K562 (cell line): ENCODE results near the gene YARS1. TPM values are rescaled to one million over a fixed set of nuclear protein-coding genes. Genes with fewer than 3 reads are reported as not detected.

Experiments
- ATAC-seq: fragments of 200-7000 bp; cut with Tn5 transposase; 3 replicates; pipeline ENCODE4 v1.9.1; 2020; ENCODE audit warnings: moderate library complexity
- BruUV-seq: library from RNA; stranded (reverse); fragments of 400-500 nt; replicated peaks from 2 replicates; lab custom pipeline; 2021; lab: Mats Ljungman, UMichigan
- CTCF ChIA-PET: fragments of 300-600 bp; formaldehyde crosslinking; extraction: SDS; loops from one replicate; lab custom pipeline; 2021; ENCODE audit warnings: low intra/inter-chr PET ratio; lab: Yijun Ruan, JAX
- POLR2A ChIA-PET: fragments of 300-600, 350-650 bp; sonication (Branson Sonifier 250); formaldehyde crosslinking; extraction: SDS; loops from one replicate; lab custom pipeline; 2021; ENCODE audit warnings: antibody characterized with exemption, inconsistent platforms; lab: Yijun Ruan, JAX
- DNase-seq, 4 experiments: peaks; one replicate each; pipeline versions ENCODE4 v3.0.0 to v3.0.0-alpha.2; 2011 to 2018; ENCODE audit warnings: low spot score in 3 of 4, mixed read lengths in 3 of 4; ENCODE audit errors: extremely low read depth in 1 of 4
- FAIRE-seq: peaks from 2 replicates; lab custom pipeline; 2011; peaks lifted over from hg19 to GRCh38; lab: Jason Lieb, UNC
- H2AFZ ChIP-seq: 2 replicates; pipeline ENCODE4 v1.6.0; 2011; ENCODE audit warnings: low read depth, low read length, control low read depth, inconsistent platforms
- H3K27ac ChIP-seq: fragments of 200-600 bp; 3 replicates; pipeline ENCODE4 v1.8.0; 2011; ENCODE audit warnings: low read depth, mild to moderate bottlenecking, control low read depth, inconsistent platforms, low read length, moderate library complexity, mixed read lengths; ENCODE audit errors: extremely low read depth
- H3K27me3 ChIP-seq, 2 experiments: fragments of 300-600 bp in 1 of 2; 2 replicates in 1 of 2; 3 replicates in 1 of 2; pipeline versions ENCODE4 v1.6.0 to v1.8.0; 2011; ENCODE audit warnings: inconsistent platforms in 2 of 2, low read length in 2 of 2, mild to moderate bottlenecking in 1 of 2, mixed read lengths in 1 of 2, moderate library complexity in 1 of 2; ENCODE audit not compliant: control insufficient read depth in 2 of 2, insufficient read depth in 2 of 2
- H3K36me3 ChIP-seq: fragments of 300-600 bp; 3 replicates; pipeline ENCODE4 v1.8.0; 2011; ENCODE audit warnings: mild to moderate bottlenecking, low read length, inconsistent platforms; ENCODE audit not compliant: control insufficient read depth, insufficient read depth
- H3K4me1 ChIP-seq, 2 experiments: fragments of 200-600 bp in 1 of 2; replicated peaks in 1 of 2; 2 replicates in 1 of 2; 3 replicates in 1 of 2; pipeline versions ENCODE4 v1.5.1 to v1.8.0; 2011; ENCODE audit warnings: inconsistent platforms in 2 of 2, low read length in 2 of 2, mild to moderate bottlenecking in 1 of 2, mixed read lengths in 1 of 2, moderate library complexity in 1 of 2; ENCODE audit not compliant: control insufficient read depth in 2 of 2, insufficient read depth in 2 of 2
- H3K4me2 ChIP-seq: 2 replicates; pipeline ENCODE4 v1.6.1; 2011; ENCODE audit warnings: low read length, control low read depth, inconsistent platforms, mixed read lengths; ENCODE audit not compliant: insufficient read depth
- H3K4me3 ChIP-seq: fragments of 200-600 bp; sonication (generic), shearing (Covaris generic); 2 replicates; pipeline ENCODE4 v1.5.1; 2016; ENCODE audit warnings: control low read depth, inconsistent platforms
- H3K79me2 ChIP-seq: fragments of 200-600 bp; 3 replicates; pipeline ENCODE4 v1.8.0; 2011; ENCODE audit warnings: low read length, inconsistent platforms; ENCODE audit not compliant: control insufficient read depth, insufficient read depth
- H3K9ac ChIP-seq, 2 experiments: 2 replicates each; pipeline versions ENCODE4 v1.6.0 to v1.6.1; 2011; ENCODE audit warnings: low read depth in 2 of 2, low read length in 2 of 2, control low read depth in 1 of 2, inconsistent platforms in 1 of 2, mild to moderate bottlenecking in 1 of 2, mixed read lengths in 1 of 2; ENCODE audit not compliant: insufficient read depth in 1 of 2
- H3K9me1 ChIP-seq: one replicate; pipeline ENCODE4 v1.6.0; 2011; ENCODE audit warnings: inconsistent platforms, mild to moderate bottlenecking, low read length, moderate library complexity; ENCODE audit not compliant: control insufficient read depth, insufficient read depth
- H3K9me3 ChIP-seq: replicated peaks from 2 replicates; pipeline ENCODE4 v1.5.1; 2011; ENCODE audit warnings: low read depth, low read length, inconsistent platforms; ENCODE audit not compliant: control insufficient read depth, insufficient read depth
- H4K20me1 ChIP-seq: replicated peaks from 2 replicates; pipeline ENCODE4 v1.6.1; 2011; ENCODE audit warnings: low read length, inconsistent platforms, mixed read lengths; ENCODE audit not compliant: control insufficient read depth, insufficient read depth
- CREB1 ChIP-seq, 2 experiments: sonication (generic) in 1 of 2; formaldehyde crosslinking in 1 of 2; IDR thresholded peaks; 2 replicates each; pipeline versions ENCODE4 v1.6.1 to v1.8.0; 2012 to 2022; ENCODE audit warnings: inconsistent platforms in 1 of 2, mild to moderate bottlenecking in 1 of 2, missing genetic modification reagents in 1 of 2, moderate library complexity in 1 of 2
- FOSL1 ChIP-seq: fragments of 200-800 bp; sonication (Bioruptor generic); conservative IDR thresholded peaks from 2 replicates; pipeline ENCODE4 v1.6.1; 2016; ENCODE audit warnings: missing genetic modification characterization, missing compliant biosample characterization
- GABPB2 ChIP-seq: fragments of 250-450 bp; sonication (Bioruptor Pico); conservative IDR thresholded peaks from 2 replicates; pipeline ENCODE4 v1.5.1; 2021; ENCODE audit warnings: mild to moderate bottlenecking
- HOXB6 ChIP-seq: fragments of 250-450 bp; sonication (Bioruptor Pico); IDR thresholded peaks from 2 replicates; pipeline ENCODE4 v1.5.1; 2022; ENCODE audit warnings: mild to moderate bottlenecking, borderline replicate concordance
- NFRKB ChIP-seq: fragments of 450-650 bp; IDR thresholded peaks from 2 replicates; pipeline ENCODE4 v1.6.1; 2016; ENCODE audit warnings: low read depth
- ZNF699 ChIP-seq: fragments of 250-450 bp; sonication (Bioruptor Pico); IDR thresholded peaks from 2 replicates; pipeline ENCODE4 v1.8.0; 2021; ENCODE audit warnings: mild to moderate bottlenecking, moderate library complexity; ENCODE audit not compliant: insufficient replicate concordance
- WGBS: fragments of 100-300 bp; shearing (Covaris generic); methylation state at CpG from one replicate; pipeline ENCODE4 v1.1.6; 2016; ENCODE audit warnings: low coverage, mixed read lengths; ENCODE audit not compliant: insufficient coverage; ENCODE audit errors: missing lambda C conversion rate; 5-methylcytosine and 5-hydroxymethylcytosine counted together
- in situ Hi-C: fragments of 300-500 bp; cut with MboI; formaldehyde crosslinking; loops from 4 replicates; pipeline ENCODE4 v1.15.0; 2018; ENCODE audit warnings: inconsistent platforms, mixed read lengths
- intact Hi-C: fragments of 100-400 bp; cut with micrococcal nuclease; formaldehyde crosslinking; loops from 2 replicates; pipeline ENCODE4 v1.14.2; 2022
- polyA plus RNA-seq, 8 experiments: library from polyadenylated mRNA; depleted of rRNA in 4 of 8; stranded (reverse) in 5 of 8; unstranded in 3 of 8; fragments of >200 nt; fragmentation: Nextera tagmentation in 2 of 8; fragmentation: Illumina TruSeq in 1 of 8; extraction: Ambion mirVana in 2 of 8; extraction: Trizol in 1 of 8; gene quantifications; 2 replicates each; pipeline versions ENCODE4 v1.2.1 to v1.2.3, GENCODE V29; 2011 to 2014; ENCODE audit warnings: inconsistent platforms in 1 of 8, missing spikeins in 1 of 8
- total RNA-seq, 7 experiments: library from RNA; depleted of rRNA in 6 of 7; stranded (reverse); fragments of >200 nt in 6 of 7; fragmentation: Illumina TruSeq in 2 of 7; extraction: Trizol in 2 of 7; gene quantifications; 2 replicates each; pipeline versions ENCODE4 v1.2.1 to v1.2.3, GENCODE V29; 2011 to 2021; ENCODE audit warnings: low replicate concordance in 1 of 7
- TF ChIP-seq, protein P1 (sequence below), 3 experiments: fragments of 200-800 bp in 1 of 3; fragments of 250-450 bp in 1 of 3; fragments of 450-650 bp in 1 of 3; sonication (Bioruptor Pico) in 1 of 3; sonication (Bioruptor generic) in 1 of 3; formaldehyde crosslinking in 1 of 3; IDR thresholded peaks; 2 replicates each; pipeline versions ENCODE4 v1.6.1 to v1.8.0; 2016 to 2022; ENCODE audit warnings: mild to moderate bottlenecking in 2 of 3, missing genetic modification characterization in 2 of 3, missing compliant biosample characterization in 1 of 3, moderate library complexity in 1 of 3
- TF ChIP-seq, protein P2 (sequence below), 2 experiments: IDR thresholded peaks; 2 replicates each; pipeline ENCODE4 v1.6.1; 2012; ENCODE audit warnings: improper control_type of control experiment in 2 of 2, low read depth in 2 of 2, low read length in 2 of 2, borderline replicate concordance in 1 of 2
- TF ChIP-seq, protein P3 (sequence below): fragments of 250-450 bp; sonication (Bioruptor Pico); IDR thresholded peaks from 2 replicates; pipeline ENCODE4 v1.5.0; 2021

The YARS1 gene
- total and polyA plus RNA-seq, 9 of the 15 experiments (the other 6 are each of a cell fraction or from before 2014, with no cell fraction given): 66.2 to 336 (median 201) TPM

- TF ChIP-seq GABPB2: no peak
Observed at GRCh38 chr1:32817815-32818786, 943 bp upstream of the YARS1 start (continued).

- H3K27me3 ChIP-seq: no peaks in the 10 kb centered on the region
- H3K79me2 ChIP-seq: peaks cover 97% of the 10 kb centered on the region
- H4K20me1 ChIP-seq: peaks cover 32% of the 10 kb centered on the region; the same call in 1 of the 2 replicates
- under 1% methylated on average over 15 of the region's 15 CpGs for WGBS
- CTCF ChIA-PET: interaction anchor here (0.6 kb wide), 1 partner anchor 555 kb away, joined by 3 read pairs; no protein-coding TSS in a partner anchor
- ATAC-seq (peak; percentile 27), DNase-seq (peak in 2 of 4 experiments; percentile 62 to 70), FAIRE-seq (no peak)
- H3K36me3 ChIP-seq: peaks cover 45% of the 10 kb centered on the region
- in situ Hi-C loops (no loop called here), intact Hi-C loops (loop anchor here (5.0 kb wide), 1 partner anchor 424 kb away; the partner anchor contains the start of gene BSDC1)
- peak overlapping the region; percentile 95 for H3K4me2 ChIP-seq
- peak overlapping the region; percentile 98 to 99 for H3K9ac ChIP-seq
- peak overlapping the region; percentile 74 for H3K4me3 ChIP-seq
- H3K9me1 ChIP-seq: no peaks in the 10 kb centered on the region
- POLR2A ChIA-PET: interaction anchor here (0.6 to 2.7 kb wide), 17 partner anchors 10 to 1318 kb away, joined by 3 to 7 read pairs (median 3); partner anchors contain the start of gene RBBP4
- H3K27ac ChIP-seq: peak overlapping the region; percentile 98
- H3K4me1 ChIP-seq: peaks cover 33 to 39% of the 10 kb centered on the region in 2 experiments
- peak overlapping the region; percentile 74 for H2AFZ ChIP-seq
- BruUV-seq: TSS peak; percentile 71
- no peaks in the 10 kb centered on the region for H3K9me3 ChIP-seq
- peak; percentile 89; the same call in 1 of the 2 replicates for TF ChIP-seq NFRKB
- TF ChIP-seq HOXB6: peak; percentile 8; the same call in 1 of the 2 replicates
- TF ChIP-seq CREB1 (IDR thresholded peaks at IDR 0.05): no peak
- TF ChIP-seq CREB1 (CRISPR knock-in tag; IDR thresholded peaks at IDR 0.05): no peak
- TF ChIP-seq, protein P1, sequence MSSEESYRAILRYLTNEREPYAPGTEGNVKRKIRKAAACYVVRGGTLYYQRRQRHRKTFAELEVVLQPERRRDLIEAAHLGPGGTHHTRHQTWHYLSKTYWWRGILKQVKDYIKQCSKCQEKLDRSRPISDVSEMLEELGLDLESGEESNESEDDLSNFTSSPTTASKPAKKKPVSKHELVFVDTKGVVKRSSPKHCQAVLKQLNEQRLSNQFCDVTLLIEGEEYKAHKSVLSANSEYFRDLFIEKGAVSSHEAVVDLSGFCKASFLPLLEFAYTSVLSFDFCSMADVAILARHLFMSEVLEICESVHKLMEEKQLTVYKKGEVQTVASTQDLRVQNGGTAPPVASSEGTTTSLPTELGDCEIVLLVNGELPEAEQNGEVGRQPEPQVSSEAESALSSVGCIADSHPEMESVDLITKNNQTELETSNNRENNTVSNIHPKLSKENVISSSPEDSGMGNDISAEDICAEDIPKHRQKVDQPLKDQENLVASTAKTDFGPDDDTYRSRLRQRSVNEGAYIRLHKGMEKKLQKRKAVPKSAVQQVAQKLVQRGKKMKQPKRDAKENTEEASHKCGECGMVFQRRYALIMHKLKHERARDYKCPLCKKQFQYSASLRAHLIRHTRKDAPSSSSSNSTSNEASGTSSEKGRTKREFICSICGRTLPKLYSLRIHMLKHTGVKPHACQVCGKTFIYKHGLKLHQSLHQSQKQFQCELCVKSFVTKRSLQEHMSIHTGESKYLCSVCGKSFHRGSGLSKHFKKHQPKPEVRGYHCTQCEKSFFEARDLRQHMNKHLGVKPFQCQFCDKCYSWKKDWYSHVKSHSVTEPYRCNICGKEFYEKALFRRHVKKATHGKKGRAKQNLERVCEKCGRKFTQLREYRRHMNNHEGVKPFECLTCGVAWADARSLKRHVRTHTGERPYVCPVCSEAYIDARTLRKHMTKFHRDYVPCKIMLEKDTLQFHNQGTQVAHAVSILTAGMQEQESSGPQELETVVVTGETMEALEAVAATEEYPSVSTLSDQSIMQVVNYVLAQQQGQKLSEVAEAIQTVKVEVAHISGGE (CRISPR knock-in tag; IDR thresholded peaks at IDR 0.05): peak in 1 of 3 experiments; percentile 24; a peak in 1 of 6 replicates
- TF ChIP-seq, protein P2, sequence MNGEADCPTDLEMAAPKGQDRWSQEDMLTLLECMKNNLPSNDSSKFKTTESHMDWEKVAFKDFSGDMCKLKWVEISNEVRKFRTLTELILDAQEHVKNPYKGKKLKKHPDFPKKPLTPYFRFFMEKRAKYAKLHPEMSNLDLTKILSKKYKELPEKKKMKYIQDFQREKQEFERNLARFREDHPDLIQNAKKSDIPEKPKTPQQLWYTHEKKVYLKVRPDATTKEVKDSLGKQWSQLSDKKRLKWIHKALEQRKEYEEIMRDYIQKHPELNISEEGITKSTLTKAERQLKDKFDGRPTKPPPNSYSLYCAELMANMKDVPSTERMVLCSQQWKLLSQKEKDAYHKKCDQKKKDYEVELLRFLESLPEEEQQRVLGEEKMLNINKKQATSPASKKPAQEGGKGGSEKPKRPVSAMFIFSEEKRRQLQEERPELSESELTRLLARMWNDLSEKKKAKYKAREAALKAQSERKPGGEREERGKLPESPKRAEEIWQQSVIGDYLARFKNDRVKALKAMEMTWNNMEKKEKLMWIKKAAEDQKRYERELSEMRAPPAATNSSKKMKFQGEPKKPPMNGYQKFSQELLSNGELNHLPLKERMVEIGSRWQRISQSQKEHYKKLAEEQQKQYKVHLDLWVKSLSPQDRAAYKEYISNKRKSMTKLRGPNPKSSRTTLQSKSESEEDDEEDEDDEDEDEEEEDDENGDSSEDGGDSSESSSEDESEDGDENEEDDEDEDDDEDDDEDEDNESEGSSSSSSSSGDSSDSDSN (IDR thresholded peaks at IDR 0.05; ENCODE audit: borderline replicate concordance in 1 of 2, low read depth in 2 of 2, low read length in 2 of 2): 0 out of 4 replicates have a peak, but pooled peaks of 1 of the 2 experiments have one; percentile 56
- 0 out of 2 replicates have a peak, but pooled peaks have one; percentile 41 for TF ChIP-seq FOSL1 (tag)
- TF ChIP-seq, protein P3, sequence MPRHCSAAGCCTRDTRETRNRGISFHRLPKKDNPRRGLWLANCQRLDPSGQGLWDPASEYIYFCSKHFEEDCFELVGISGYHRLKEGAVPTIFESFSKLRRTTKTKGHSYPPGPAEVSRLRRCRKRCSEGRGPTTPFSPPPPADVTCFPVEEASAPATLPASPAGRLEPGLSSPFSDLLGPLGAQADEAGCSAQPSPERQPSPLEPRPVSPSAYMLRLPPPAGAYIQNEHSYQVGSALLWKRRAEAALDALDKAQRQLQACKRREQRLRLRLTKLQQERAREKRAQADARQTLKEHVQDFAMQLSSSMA (CRISPR knock-in tag): 0 out of 2 replicates have a peak, but pooled peaks have one; percentile 27
- TF ChIP-seq ZNF699: no peak
Observed at GRCh38 chr1:32816676-32817158, 441 bp downstream of the YARS1 start.
